ENCODE data around the gene DHX36. TPM values are rescaled to one million over a fixed set of nuclear protein-coding genes. Genes with fewer than 3 reads are reported as not detected.

Gene DHX36
- total RNA-seq, 3 donors from 2014 or later = 43.9 to 55.9 (median 51.1) TPM

DNA sequence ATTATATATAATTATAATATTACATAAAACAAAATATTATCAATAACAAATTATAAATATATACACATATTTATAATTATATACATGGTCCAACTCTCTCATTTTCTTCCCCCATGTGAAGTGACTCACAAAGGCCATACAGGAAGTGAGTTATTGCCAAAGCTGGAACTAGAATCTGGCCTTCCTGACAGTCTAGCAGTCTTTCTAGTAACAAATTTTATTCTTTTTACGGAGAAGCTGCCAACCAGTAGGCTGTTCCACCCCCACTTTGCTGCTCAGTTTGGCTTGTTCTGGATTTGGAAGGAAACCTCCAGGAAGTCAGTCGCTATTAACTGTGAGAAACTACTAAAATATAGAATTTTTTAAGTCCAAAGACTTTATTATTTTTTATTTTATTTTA is 79.6 kb downstream of the DHX36 start:
- intact Hi-C loops (cut with DNase I, micrococcal nuclease) = no loop called here
- Histone ChIP-seq H3K9me3 (no peaks in the 10 kb centered on the region), H3K4me3 (no peak overlapping the region), H3K36me3 (ENCODE audit: low read depth) (no peaks in the 10 kb centered on the region), H3K4me1 (ENCODE audit: low read depth) (no peaks in the 10 kb centered on the region)
- TF ChIP-seq, protein P1, sequence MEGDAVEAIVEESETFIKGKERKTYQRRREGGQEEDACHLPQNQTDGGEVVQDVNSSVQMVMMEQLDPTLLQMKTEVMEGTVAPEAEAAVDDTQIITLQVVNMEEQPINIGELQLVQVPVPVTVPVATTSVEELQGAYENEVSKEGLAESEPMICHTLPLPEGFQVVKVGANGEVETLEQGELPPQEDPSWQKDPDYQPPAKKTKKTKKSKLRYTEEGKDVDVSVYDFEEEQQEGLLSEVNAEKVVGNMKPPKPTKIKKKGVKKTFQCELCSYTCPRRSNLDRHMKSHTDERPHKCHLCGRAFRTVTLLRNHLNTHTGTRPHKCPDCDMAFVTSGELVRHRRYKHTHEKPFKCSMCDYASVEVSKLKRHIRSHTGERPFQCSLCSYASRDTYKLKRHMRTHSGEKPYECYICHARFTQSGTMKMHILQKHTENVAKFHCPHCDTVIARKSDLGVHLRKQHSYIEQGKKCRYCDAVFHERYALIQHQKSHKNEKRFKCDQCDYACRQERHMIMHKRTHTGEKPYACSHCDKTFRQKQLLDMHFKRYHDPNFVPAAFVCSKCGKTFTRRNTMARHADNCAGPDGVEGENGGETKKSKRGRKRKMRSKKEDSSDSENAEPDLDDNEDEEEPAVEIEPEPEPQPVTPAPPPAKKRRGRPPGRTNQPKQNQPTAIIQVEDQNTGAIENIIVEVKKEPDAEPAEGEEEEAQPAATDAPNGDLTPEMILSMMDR (IDR thresholded peaks at IDR 0.05) = no peak
- ATAC-seq (no peak), DNase-seq (no peak)

GRCh38 chr3:154243353-154243752 is 80.9 kb downstream of the DHX36 start:
- no peak for ATAC-seq
- Histone ChIP-seq H3K4me3 (no peak overlapping the region), H3K36me3 (ENCODE audit: low read depth) (no peaks in the 10 kb centered on the region), H3K4me1 (ENCODE audit: low read depth) (no peaks in the 10 kb centered on the region), H3K9me3 (no peaks in the 10 kb centered on the region)
- no peak for DNase-seq
- TF ChIP-seq, protein P1 (IDR thresholded peaks at IDR 0.05) = no peak
- intact Hi-C loops (cut with DNase I, micrococcal nuclease) = no loop called here

DNA sequence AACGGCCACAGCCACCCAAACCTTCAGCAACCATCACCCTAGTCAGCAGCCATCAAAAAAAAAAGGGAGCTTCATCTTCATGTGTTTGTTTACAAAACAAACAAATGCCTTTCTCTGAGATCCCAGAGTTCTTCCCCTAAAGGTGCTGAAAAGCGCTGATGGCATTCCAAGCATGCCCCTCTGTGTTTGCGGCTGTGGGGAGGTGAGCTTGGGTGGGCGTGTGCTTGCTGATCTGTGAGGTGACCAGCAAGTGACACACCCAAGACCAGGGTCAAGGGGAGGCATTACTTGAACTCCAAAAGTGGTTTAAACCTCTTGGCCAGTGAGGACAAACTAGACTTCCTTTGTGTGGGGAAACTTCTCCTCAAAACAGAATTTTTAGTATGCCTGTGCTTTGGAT is 81.5 kb downstream of the DHX36 start:
- intact Hi-C loops (cut with DNase I, micrococcal nuclease) = no loop called here
- TF ChIP-seq, protein P1 (IDR thresholded peaks at IDR 0.05) = no peak
- no peak for DNase-seq
- Histone ChIP-seq H3K36me3 (ENCODE audit: low read depth) (no peaks in the 10 kb centered on the region), H3K9me3 (no peaks in the 10 kb centered on the region), H3K4me3 (no peak overlapping the region), H3K4me1 (ENCODE audit: low read depth) (no peaks in the 10 kb centered on the region)
- no peak for ATAC-seq

- ATAC-seq (no peak), DNase-seq (no peak)
- intact Hi-C loops (cut with DNase I, micrococcal nuclease) = no loop called here
- Histone ChIP-seq H3K4me3 (no peak overlapping the region), H3K9me3 (no peaks in the 10 kb centered on the region), H3K4me1 (ENCODE audit: low read depth) (no peaks in the 10 kb centered on the region), H3K36me3 (ENCODE audit: low read depth) (no peaks in the 10 kb centered on the region)
- TF ChIP-seq, protein P1 (IDR thresholded peaks at IDR 0.05) = no peak
Measured at GRCh38 chr3:154241496-154241895, 82.8 kb downstream of the DHX36 start.

DNA sequence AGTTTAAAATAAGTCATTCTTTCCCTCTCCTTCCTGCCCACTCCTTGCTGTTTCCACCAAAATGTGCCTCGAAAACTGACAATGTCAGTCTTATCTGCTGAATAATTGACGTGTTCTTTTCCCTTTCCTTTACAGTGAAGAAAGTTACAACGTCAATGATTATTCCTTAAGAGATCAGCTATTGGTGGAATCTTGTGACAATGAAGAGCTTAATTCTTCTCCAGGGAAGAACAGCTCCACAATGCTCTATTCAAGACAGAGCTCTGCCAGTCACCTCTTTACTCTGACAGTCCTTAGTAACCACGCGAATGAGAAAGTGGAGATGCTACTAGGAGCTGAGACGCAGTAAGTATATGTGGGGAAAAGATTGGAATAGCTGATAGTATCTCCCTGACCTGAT is 84.1 kb downstream of the DHX36 start:
- Histone ChIP-seq H3K4me1 (ENCODE audit: low read depth) (no peaks in the 10 kb centered on the region), H3K36me3 (ENCODE audit: low read depth) (no peaks in the 10 kb centered on the region), H3K9me3 (no peaks in the 10 kb centered on the region), H3K4me3 (no peak overlapping the region)
- TF ChIP-seq, protein P1 (IDR thresholded peaks at IDR 0.05) = no peak
- no peak for DNase-seq
- ATAC-seq = no peak
- intact Hi-C loops (cut with DNase I, micrococcal nuclease) = no loop called here

- ATAC-seq (no peak), DNase-seq (no peak)
- Histone ChIP-seq H3K36me3 (ENCODE audit: low read depth) (no peaks in the 10 kb centered on the region), H3K4me1 (ENCODE audit: low read depth) (no peaks in the 10 kb centered on the region), H3K4me3 (no peak overlapping the region), H3K9me3 (no peaks in the 10 kb centered on the region)
- intact Hi-C loops (cut with DNase I, micrococcal nuclease) = no loop called here
- TF ChIP-seq, protein P1 (IDR thresholded peaks at IDR 0.05) = no peak
Measured at GRCh38 chr3:154236331-154236730, 88.0 kb downstream of the DHX36 start.
